NCI-H82 (cell line): ENCODE measurements around the gene CELF2.

Experiments used
- DNase-seq: peaks from one replicate; lab custom pipeline; 2025; lab: John Stamatoyannopoulos, UW

Gene CELF2

GRCh38 chr10:11154849-11155498 lies 137.3 kb downstream of the CELF2 start:
- no peak for DNase-seq

DNA sequence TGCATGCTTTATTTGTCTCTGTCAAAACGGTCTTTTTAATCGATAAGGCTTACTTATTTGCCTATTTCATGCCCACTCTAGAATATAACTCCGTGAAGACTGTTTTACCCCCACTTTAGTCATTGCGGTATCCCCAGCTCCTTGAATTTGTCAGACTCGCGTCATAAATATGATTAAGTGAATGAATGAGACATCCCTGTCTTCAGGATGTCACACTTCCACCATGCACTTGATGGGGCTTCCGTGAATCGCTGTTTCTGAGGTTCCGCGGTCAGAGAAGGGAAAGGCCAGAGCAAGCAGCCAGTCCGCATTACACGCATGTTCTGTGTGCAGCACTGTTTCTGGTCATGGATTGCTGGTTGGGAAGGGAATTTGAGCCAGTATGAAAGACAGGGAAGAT lies 138.8 kb downstream of the CELF2 start:
- DNase-seq: no peak

GRCh38 chr10:11157292-11158076 lies 139.8 kb downstream of the CELF2 start:
- DNase-seq: no peak

DNA sequence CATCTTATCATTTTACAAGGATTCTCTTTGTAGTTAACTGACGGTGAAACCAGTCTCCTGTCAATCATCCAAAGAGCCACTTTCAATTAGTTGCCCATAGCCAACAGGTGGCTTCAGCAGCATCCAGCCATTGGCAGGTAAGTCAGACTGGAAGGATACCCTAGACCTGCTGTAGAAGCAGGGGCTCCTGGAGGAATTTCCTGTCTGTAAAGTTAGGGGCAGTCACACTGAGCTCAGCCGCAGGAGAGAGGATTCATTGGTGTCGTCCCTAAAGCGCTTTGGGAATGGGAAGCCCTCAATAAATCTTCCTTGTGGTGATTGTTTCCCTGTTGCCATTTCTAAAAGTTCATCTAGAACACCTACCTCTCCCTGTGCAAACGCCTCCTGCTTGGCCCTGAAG lies 140.4 kb downstream of the CELF2 start:
- DNase-seq: no peak

- DNase-seq: no peak
These were observed 142.0 kb downstream of the CELF2 start for GRCh38 chr10:11159543-11160215.

DNA sequence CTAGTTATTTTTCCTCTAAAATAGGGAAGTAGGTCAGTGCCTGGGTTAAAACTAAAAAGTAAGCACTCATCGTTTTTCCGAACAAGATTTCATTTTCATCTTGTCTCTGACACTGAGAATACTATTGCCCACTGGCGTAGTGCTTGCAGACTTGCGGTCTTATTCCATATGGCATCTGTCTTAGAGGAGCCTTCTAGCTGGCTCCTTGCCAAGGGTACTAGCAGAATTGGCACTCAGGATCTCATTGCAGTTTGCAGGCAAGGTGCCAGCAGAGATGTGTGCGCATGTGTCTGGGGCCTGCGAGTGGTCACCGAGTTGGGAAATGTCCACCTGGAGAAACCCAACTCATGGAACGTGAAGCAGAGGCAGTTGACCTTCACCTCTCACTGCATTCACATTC lies 143.4 kb downstream of the CELF2 start:
- peak; percentile 2 for DNase-seq

DNA sequence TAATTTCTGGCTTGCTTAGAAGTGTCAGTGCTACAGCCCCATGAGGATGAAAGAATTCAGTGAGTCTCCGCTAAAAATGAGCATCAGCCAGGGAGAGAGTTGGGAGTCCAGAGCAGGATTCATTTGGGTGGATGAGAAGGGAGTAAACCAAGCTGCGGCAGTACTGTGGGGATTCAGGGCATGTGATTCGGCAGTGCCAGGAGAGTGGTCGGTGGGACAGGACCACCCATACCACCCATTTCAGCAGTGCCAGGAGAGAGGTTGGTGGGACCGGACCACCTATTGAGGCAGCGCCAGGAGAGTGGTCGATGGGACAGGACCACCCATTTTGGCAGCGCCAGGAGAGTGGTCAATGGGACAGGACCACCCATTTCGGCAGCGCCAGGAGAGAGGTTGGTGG lies 144.2 kb downstream of the CELF2 start:
- DNase-seq: no peak

DNA sequence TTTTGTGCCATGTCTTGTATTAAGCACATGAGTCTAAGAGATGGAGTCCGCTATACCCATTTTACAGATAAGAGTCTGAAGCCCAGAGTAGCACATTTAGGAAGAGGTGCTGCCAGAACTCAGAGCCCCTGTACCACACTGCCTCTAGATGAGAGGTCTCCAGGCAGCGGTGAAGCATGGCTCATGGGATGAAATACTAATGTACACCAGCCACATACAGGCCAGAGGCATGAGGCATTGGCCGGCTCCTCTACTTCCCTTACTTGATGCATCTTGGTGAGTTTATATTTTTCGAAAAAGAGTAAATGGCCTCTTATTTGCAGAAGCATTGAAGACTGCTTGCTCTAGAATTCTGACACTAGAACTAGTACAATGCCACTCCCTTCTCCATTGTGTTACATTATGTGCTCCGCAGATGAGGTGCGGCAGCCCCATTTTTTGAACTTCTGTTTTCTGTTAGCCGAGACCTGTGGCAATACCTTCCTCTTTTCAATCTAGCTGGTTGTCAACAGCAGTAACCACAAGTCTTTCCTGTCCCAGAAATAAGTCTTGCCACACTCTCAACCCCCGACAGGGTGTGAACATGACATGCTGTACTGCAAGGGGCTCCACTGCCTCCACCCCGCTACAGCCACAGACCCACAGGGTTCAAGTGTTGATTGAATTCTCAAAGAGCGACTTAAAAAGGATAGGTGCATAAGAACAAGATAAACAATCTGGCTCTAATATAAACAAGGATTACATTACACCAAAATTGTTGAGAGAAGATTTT lies 145.3 kb downstream of the CELF2 start:
- DNase-seq: no peak

- no peak for DNase-seq
These were observed 146.3 kb downstream of the CELF2 start for GRCh38 chr10:11163780-11164550.

DNA sequence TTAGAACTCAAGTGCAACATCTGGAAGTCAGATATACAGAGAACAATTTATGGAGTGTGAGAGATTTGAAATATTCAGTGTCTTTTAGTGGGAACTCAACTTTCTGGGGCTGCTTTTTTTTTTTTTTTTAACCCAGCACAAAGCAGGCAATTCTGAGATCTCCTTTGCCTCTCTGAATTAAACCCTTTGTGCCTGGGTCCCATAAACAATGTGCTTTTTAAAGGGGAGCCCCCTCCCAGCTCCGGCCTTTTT lies 146.8 kb downstream of the CELF2 start:
- DNase-seq: no peak

GRCh38 chr10:11164803-11165590 lies 147.3 kb downstream of the CELF2 start:
- DNase-seq: no peak

DNA sequence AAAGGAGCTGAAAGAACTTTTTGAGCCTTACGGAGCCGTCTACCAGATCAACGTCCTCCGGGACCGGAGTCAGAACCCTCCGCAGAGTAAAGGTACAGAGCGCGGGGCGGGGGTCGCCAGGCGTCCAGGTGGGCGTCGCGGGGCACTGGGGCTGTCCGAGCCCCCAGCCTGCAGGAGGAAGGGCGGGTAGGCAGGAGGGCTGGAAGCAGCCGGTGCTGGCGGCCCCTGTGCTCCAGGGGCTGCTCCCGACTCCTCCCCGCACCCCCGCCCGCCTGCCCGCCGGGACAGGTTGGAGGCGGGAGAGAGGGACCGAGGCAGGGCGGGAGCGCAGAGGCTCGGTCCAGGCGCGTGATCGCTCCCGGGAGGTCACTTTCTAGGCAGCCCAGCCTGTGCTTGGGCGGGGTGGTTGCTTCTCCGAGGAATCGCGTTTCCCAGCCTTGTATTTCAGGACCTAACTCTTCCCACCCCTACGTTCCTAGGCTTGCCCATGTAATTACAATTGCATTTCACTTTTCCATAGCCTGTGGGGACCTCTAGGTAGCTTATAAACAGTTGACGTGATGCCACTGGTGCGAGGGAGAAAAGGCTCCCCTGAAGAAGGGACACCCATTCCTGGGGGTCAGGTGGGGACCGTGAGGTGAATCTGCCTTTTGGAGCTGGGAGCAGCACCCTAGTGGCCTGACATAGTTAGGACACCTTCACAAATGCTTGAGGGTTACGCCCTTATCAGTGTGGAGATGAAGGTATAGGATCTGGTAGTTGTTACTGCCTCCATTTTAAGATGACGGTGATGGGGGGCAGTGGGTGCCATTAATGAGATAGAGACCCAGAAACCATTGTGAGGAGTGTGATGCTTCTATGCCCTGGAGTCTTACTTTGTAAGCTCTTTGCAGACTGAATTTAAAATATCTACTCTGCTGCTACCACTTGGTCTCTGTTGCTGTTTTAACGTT lies 148.2 kb downstream of the CELF2 start:
- DNase-seq: no peak

GRCh38 chr10:11166550-11166949 lies 148.9 kb downstream of the CELF2 start:
- no peak for DNase-seq

DNA sequence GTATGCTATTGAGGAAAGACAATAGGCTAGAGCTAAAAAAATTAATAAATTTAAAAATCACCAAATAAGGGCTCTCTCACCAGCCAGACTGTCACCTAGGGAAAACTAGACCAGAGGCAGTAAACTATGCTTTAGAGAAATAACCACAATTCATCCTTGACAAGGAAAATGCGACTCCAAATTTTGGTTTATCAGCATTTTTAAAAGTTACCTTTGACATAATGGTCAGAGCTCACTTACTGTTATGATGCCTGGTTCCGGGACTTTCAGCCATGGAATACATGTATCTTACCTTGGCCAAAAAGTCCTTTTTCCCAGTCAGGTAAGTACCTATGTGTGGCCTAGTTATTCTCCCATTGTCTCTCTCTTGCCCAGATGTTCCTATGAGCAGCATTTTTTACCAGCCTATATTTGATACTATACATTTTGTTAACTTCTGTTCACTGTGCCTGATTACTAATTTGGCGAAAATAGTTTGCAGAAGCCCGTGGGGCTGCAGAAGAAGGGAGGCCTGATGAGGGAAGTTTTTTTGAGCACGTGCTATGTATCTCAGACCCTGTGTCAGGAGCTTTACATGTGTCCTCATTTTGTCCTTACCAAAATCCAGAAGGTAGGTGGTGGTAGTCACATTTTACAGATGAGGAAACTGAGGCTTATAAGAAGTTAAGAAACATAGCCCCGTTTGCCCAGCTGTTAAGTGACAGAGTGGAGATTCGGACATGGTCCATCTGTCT lies 149.7 kb downstream of the CELF2 start:
- no peak for DNase-seq

DNA sequence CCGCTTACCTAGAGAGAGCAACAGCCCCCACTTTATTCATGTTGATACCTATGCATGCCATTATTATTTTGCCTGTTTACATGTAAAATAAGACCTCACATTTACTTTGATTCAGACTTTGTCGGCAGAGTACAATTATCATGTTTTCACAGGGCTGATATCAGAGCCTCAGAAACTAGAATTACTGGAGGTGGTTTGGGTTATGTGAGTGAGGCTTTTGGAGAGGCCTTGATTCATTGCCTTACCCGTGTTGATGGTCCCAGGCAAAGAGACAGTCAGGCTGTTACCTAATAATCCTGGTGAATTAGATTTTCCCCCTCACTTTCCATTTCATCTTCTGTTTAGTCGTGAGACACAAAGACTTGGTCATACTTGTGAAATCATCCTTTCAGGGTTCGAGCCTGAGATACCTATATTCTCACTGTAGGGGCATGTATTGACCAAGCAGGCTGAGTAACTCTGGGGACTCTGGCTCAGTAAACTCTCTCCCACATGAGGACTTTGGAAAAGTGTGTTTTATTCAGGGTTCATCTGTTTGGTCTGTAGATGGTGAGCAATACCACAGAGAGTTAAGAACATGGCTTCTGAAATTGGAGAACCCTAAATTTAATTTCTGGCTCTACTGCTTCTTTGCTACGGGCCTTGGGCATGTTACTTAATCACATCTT lies 150.9 kb downstream of the CELF2 start:
- peak; percentile 29 for DNase-seq

- no peak for DNase-seq
These were observed 152.3 kb downstream of the CELF2 start for GRCh38 chr10:11169976-11170375.

DNA sequence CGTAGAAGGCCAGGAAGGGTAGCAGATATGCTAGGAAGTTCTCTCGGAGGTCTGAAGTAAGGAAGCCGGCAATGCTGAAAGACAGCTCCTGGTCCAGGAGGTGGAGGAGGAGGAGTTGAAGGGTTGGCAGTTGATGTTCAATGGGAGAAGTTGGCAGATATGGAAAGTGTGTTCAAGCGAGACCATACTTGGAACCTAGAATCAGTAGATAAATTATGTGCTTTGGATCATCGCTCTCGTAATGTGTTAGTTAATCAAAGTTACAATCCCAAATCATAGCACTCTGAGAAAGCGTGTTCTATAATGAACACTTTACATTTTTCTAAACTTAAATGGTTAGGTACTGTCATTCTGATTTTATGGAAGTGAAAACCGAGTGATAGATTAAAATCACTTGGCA lies 152.9 kb downstream of the CELF2 start:
- no peak for DNase-seq

GRCh38 chr10:11170993-11171851 lies 153.6 kb downstream of the CELF2 start:
- no peak for DNase-seq
